K562 (cell line): ENCODE measurements around the gene ENG. TPM values are rescaled to one million over a fixed set of nuclear protein-coding genes. Genes with fewer than 3 reads are reported as not detected.
A peak's percentile ranks its signal among the peaks of the same experiment; 100 is the strongest.

ENCODE experiments used
- ATAC-seq: fragments of 200-7000 bp; cut with Tn5 transposase; 3 replicates; pipeline ENCODE4 v1.9.1; 2020; ENCODE audit warnings: moderate library complexity
- BruUV-seq: library from RNA; stranded (reverse); fragments of 400-500 nt; replicated peaks from 2 replicates; lab custom pipeline; 2021; lab: Mats Ljungman, UMichigan
- CTCF ChIA-PET: fragments of 300-600 bp; formaldehyde crosslinking; extraction: SDS; loops from one replicate; lab custom pipeline; 2021; ENCODE audit warnings: low intra/inter-chr PET ratio; lab: Yijun Ruan, JAX
- POLR2A ChIA-PET: fragments of 300-600, 350-650 bp; sonication (Branson Sonifier 250); formaldehyde crosslinking; extraction: SDS; loops from one replicate; lab custom pipeline; 2021; ENCODE audit warnings: antibody characterized with exemption, inconsistent platforms; lab: Yijun Ruan, JAX
- DNase-seq, 4 experiments: peaks; one replicate each; pipeline versions ENCODE4 v3.0.0 to v3.0.0-alpha.2; 2011 to 2018; ENCODE audit warnings: low spot score in 3 of 4, mixed read lengths in 3 of 4; ENCODE audit errors: extremely low read depth in 1 of 4
- FAIRE-seq: peaks from 2 replicates; lab custom pipeline; 2011; peaks lifted over from hg19 to GRCh38; lab: Jason Lieb, UNC
- H2AFZ ChIP-seq: 2 replicates; pipeline ENCODE4 v1.6.0; 2011; ENCODE audit warnings: low read depth, low read length, control low read depth, inconsistent platforms
- H3K27ac ChIP-seq: fragments of 200-600 bp; 3 replicates; pipeline ENCODE4 v1.8.0; 2011; ENCODE audit warnings: low read depth, mild to moderate bottlenecking, control low read depth, inconsistent platforms, low read length, moderate library complexity, mixed read lengths; ENCODE audit errors: extremely low read depth
- H3K27me3 ChIP-seq, 2 experiments: fragments of 300-600 bp in 1 of 2; 2 replicates in 1 of 2; 3 replicates in 1 of 2; pipeline versions ENCODE4 v1.6.0 to v1.8.0; 2011; ENCODE audit warnings: inconsistent platforms in 2 of 2, low read length in 2 of 2, mild to moderate bottlenecking in 1 of 2, mixed read lengths in 1 of 2, moderate library complexity in 1 of 2; ENCODE audit not compliant: control insufficient read depth in 2 of 2, insufficient read depth in 2 of 2
- H3K36me3 ChIP-seq: fragments of 300-600 bp; 3 replicates; pipeline ENCODE4 v1.8.0; 2011; ENCODE audit warnings: mild to moderate bottlenecking, low read length, inconsistent platforms; ENCODE audit not compliant: control insufficient read depth, insufficient read depth
- H3K4me1 ChIP-seq, 2 experiments: fragments of 200-600 bp in 1 of 2; replicated peaks in 1 of 2; 2 replicates in 1 of 2; 3 replicates in 1 of 2; pipeline versions ENCODE4 v1.5.1 to v1.8.0; 2011; ENCODE audit warnings: inconsistent platforms in 2 of 2, low read length in 2 of 2, mild to moderate bottlenecking in 1 of 2, mixed read lengths in 1 of 2, moderate library complexity in 1 of 2; ENCODE audit not compliant: control insufficient read depth in 2 of 2, insufficient read depth in 2 of 2
- H3K4me2 ChIP-seq: 2 replicates; pipeline ENCODE4 v1.6.1; 2011; ENCODE audit warnings: low read length, control low read depth, inconsistent platforms, mixed read lengths; ENCODE audit not compliant: insufficient read depth
- H3K4me3 ChIP-seq: fragments of 200-600 bp; sonication (generic), shearing (Covaris generic); 2 replicates; pipeline ENCODE4 v1.5.1; 2016; ENCODE audit warnings: control low read depth, inconsistent platforms
- H3K79me2 ChIP-seq: fragments of 200-600 bp; 3 replicates; pipeline ENCODE4 v1.8.0; 2011; ENCODE audit warnings: low read length, inconsistent platforms; ENCODE audit not compliant: control insufficient read depth, insufficient read depth
- H3K9ac ChIP-seq, 2 experiments: 2 replicates each; pipeline versions ENCODE4 v1.6.0 to v1.6.1; 2011; ENCODE audit warnings: low read depth in 2 of 2, low read length in 2 of 2, control low read depth in 1 of 2, inconsistent platforms in 1 of 2, mild to moderate bottlenecking in 1 of 2, mixed read lengths in 1 of 2; ENCODE audit not compliant: insufficient read depth in 1 of 2
- H3K9me1 ChIP-seq: one replicate; pipeline ENCODE4 v1.6.0; 2011; ENCODE audit warnings: inconsistent platforms, mild to moderate bottlenecking, low read length, moderate library complexity; ENCODE audit not compliant: control insufficient read depth, insufficient read depth
- H3K9me3 ChIP-seq: replicated peaks from 2 replicates; pipeline ENCODE4 v1.5.1; 2011; ENCODE audit warnings: low read depth, low read length, inconsistent platforms; ENCODE audit not compliant: control insufficient read depth, insufficient read depth
- H4K20me1 ChIP-seq: replicated peaks from 2 replicates; pipeline ENCODE4 v1.6.1; 2011; ENCODE audit warnings: low read length, inconsistent platforms, mixed read lengths; ENCODE audit not compliant: control insufficient read depth, insufficient read depth
- CREBBP ChIP-seq: IDR thresholded peaks from one replicate; pipeline ENCODE4 v1.6.1; 2012; ENCODE audit warnings: low read depth, mild to moderate bottlenecking, control low read depth, inconsistent platforms, low read length
- HMG20A ChIP-seq: fragments of 450-650 bp; formaldehyde crosslinking; conservative IDR thresholded peaks from 2 replicates; pipeline ENCODE4 v1.4.0; 2020; ENCODE audit warnings: mild to moderate bottlenecking, mixed read lengths
- IRF9 ChIP-seq: fragments of 450-650 bp; IDR thresholded peaks from 2 replicates; pipeline ENCODE4 v1.6.1; 2016; ENCODE audit warnings: missing biosample characterization, missing genetic modification characterization
- KAT8 ChIP-seq: fragments of 450-650 bp; IDR thresholded peaks from 2 replicates; pipeline ENCODE4 v1.6.1; 2016; ENCODE audit warnings: low read depth, mild to moderate bottlenecking
- MECOM ChIP-seq: fragments of 250-450 bp; sonication (Bioruptor Pico); IDR thresholded peaks from 2 replicates; pipeline ENCODE4 v1.8.0; 2022; ENCODE audit warnings: inconsistent platforms
- ZNF184 ChIP-seq: sonication (generic); formaldehyde crosslinking; IDR thresholded peaks from 2 replicates; pipeline ENCODE4 v1.5.0; 2020; ENCODE audit warnings: missing genetic modification reagents
- ZNF232 ChIP-seq: sonication (generic); formaldehyde crosslinking; IDR thresholded peaks from 2 replicates; pipeline ENCODE4 v1.8.0; 2022; ENCODE audit warnings: mild to moderate bottlenecking, missing genetic modification reagents
- ZNF354B ChIP-seq: fragments of 250-450 bp; sonication (Bioruptor Pico); IDR thresholded peaks from 2 replicates; pipeline ENCODE4 v1.4.0; 2020
- WGBS: fragments of 100-300 bp; shearing (Covaris generic); methylation state at CpG from one replicate; pipeline ENCODE4 v1.1.6; 2016; ENCODE audit warnings: low coverage, mixed read lengths; ENCODE audit not compliant: insufficient coverage; ENCODE audit errors: missing lambda C conversion rate; 5-methylcytosine and 5-hydroxymethylcytosine counted together
- in situ Hi-C: fragments of 300-500 bp; cut with MboI; formaldehyde crosslinking; loops from 4 replicates; pipeline ENCODE4 v1.15.0; 2018; ENCODE audit warnings: inconsistent platforms, mixed read lengths
- intact Hi-C: fragments of 100-400 bp; cut with micrococcal nuclease; formaldehyde crosslinking; loops from 2 replicates; pipeline ENCODE4 v1.14.2; 2022
- polyA plus RNA-seq, 8 experiments: library from polyadenylated mRNA; depleted of rRNA in 4 of 8; stranded (reverse) in 5 of 8; unstranded in 3 of 8; fragments of >200 nt; fragmentation: Nextera tagmentation in 2 of 8; fragmentation: Illumina TruSeq in 1 of 8; extraction: Ambion mirVana in 2 of 8; extraction: Trizol in 1 of 8; gene quantifications; 2 replicates each; pipeline versions ENCODE4 v1.2.1 to v1.2.3, GENCODE V29; 2011 to 2014; ENCODE audit warnings: inconsistent platforms in 1 of 8, missing spikeins in 1 of 8
- total RNA-seq, 7 experiments: library from RNA; depleted of rRNA in 6 of 7; stranded (reverse); fragments of >200 nt in 6 of 7; fragmentation: Illumina TruSeq in 2 of 7; extraction: Trizol in 2 of 7; gene quantifications; 2 replicates each; pipeline versions ENCODE4 v1.2.1 to v1.2.3, GENCODE V29; 2011 to 2021; ENCODE audit warnings: low replicate concordance in 1 of 7

The ENG gene
- total and polyA plus RNA-seq, 9 of the 15 experiments (the other 6 are each of a cell fraction or from before 2014, with no cell fraction given), result 0.04 to 0.40 (median 0.14) TPM; not detected in 1

- FAIRE-seq, result no peak
- no peaks in the 10 kb centered on the region for H3K79me2 ChIP-seq
- intact Hi-C loops (no loop called here), in situ Hi-C loops (loop anchor here (25.0 kb wide), 1 partner anchor 594 kb away; the partner anchor contains the start of gene URM1)
- H2AFZ ChIP-seq, result no peak overlapping the region
- 61% methylated on average over 6 of the region's 8 CpGs for WGBS
- H3K9me3 ChIP-seq, result no peaks in the 10 kb centered on the region
- BruUV-seq, result no TSS peak
- POLR2A ChIA-PET, result interaction anchor here (0.5 to 0.8 kb wide), 3 partner anchors 28 to 718 kb away, joined by 3 to 4 read pairs (median 4); no protein-coding TSS in a partner anchor
- H3K27me3 ChIP-seq, result no peaks in the 10 kb centered on the region
- no peaks in the 10 kb centered on the region for H3K36me3 ChIP-seq
- DNase-seq, result no peak
- H4K20me1 ChIP-seq, result no peaks in the 10 kb centered on the region
- no peaks in the 10 kb centered on the region for H3K9me1 ChIP-seq
- H3K4me2 ChIP-seq, result no peak overlapping the region
- no peak overlapping the region for H3K9ac ChIP-seq
- H3K27ac ChIP-seq, result no peak overlapping the region
- H3K4me3 ChIP-seq, result no peak overlapping the region
- peaks cover 19 to 32% of the 10 kb centered on the region in 2 experiments for H3K4me1 ChIP-seq
- TF ChIP-seq CREBBP, result no peak
- no peak for TF ChIP-seq MECOM (CRISPR knock-in tag)
- TF ChIP-seq ZNF232, result no peak
- no peak for ATAC-seq
- CTCF ChIA-PET, result no interaction called here
Observed at GRCh38 chr9:127768698-127769097, 85.8 kb downstream of the ENG start.

- POLR2A ChIA-PET, result interaction anchor here (0.8 kb wide), 1 partner anchor 9 kb away, joined by 4 read pairs; no protein-coding TSS in a partner anchor
Observed at GRCh38 chr9:127767909-127768331, 86.5 kb downstream of the ENG start.

More at GRCh38 chr9:127767909-127768331, 86.5 kb downstream of the ENG start:
- H3K9me3 ChIP-seq, result no peaks in the 10 kb centered on the region
- peaks cover 19 to 33% of the 10 kb centered on the region in 2 experiments for H3K4me1 ChIP-seq
- TF ChIP-seq HMG20A (CRISPR knock-in tag) (no peak), ZNF354B (CRISPR knock-in tag) (no peak), KAT8 (no peak), IRF9 (tag) (no peak), ZNF184 (CRISPR knock-in tag) (no peak)
- TF ChIP-seq, all 486 proteins: peak for 0
- WGBS, result 49% methylated on average over 11 of the region's 13 CpGs
- FAIRE-seq, result no peak
- CTCF ChIA-PET, result no interaction called here
- no peaks in the 10 kb centered on the region for H3K36me3 ChIP-seq
- in situ Hi-C loops (loop anchor here (25.0 kb wide), 1 partner anchor 594 kb away; the partner anchor contains the start of gene URM1), intact Hi-C loops (no loop called here)
- peak overlapping the region in 1 of 2 experiments; percentile 51; a peak in 1 of 4 replicates for H3K9ac ChIP-seq
- H3K4me3 ChIP-seq, result no peak overlapping the region
- DNase-seq, result no peak
- H4K20me1 ChIP-seq, result no peaks in the 10 kb centered on the region
- ATAC-seq, result no peak
- H3K4me2 ChIP-seq, result no peak overlapping the region
- no TSS peak for BruUV-seq
- H3K27me3 ChIP-seq, result no peaks in the 10 kb centered on the region
- no peak overlapping the region for H2AFZ ChIP-seq
- no peaks in the 10 kb centered on the region for H3K9me1 ChIP-seq
- no peaks in the 10 kb centered on the region for H3K79me2 ChIP-seq
- no peak overlapping the region for H3K27ac ChIP-seq
